ENCODE measurements around the gene DOK3.

Gene DOK3

GRCh38 chr5:177490311-177490991 lies 19.2 kb downstream of the DOK3 start:
- no peaks in the 10 kb centered on the region for H3K27me3 ChIP-seq (ENCODE audit: insufficient read depth, poor library complexity, severe bottlenecking)
- TF ChIP-seq CTCF (IDR thresholded peaks at IDR 0.05; ENCODE audit: insufficient read depth, low read length): no peak
- no peak for TF ChIP-seq REST (IDR thresholded peaks at IDR 0.05; ENCODE audit: insufficient replicate concordance, low read depth)
- TF ChIP-seq SPI1 (IDR thresholded peaks at IDR 0.05; ENCODE audit: borderline replicate concordance, low read depth): no peak
- no peak for TF ChIP-seq POLR2AphosphoS5 (IDR thresholded peaks at IDR 0.05; ENCODE audit: low read depth)
- TF ChIP-seq GABPA (IDR thresholded peaks at IDR 0.05; ENCODE audit: low read depth): no peak
- DNase-seq (ENCODE audit: low read depth in 1 of 2, low spot score in 1 of 2): no peak
- no peak overlapping the region for H3K4me3 ChIP-seq (replicated peaks; ENCODE audit: insufficient read depth, low read length)
- H3K27ac ChIP-seq (replicated peaks): no peak overlapping the region

GRCh38 chr5:177489119-177489716 lies 20.4 kb downstream of the DOK3 start:
- no peak overlapping the region for H3K4me3 ChIP-seq (replicated peaks; ENCODE audit: insufficient read depth, low read length)
- no peak overlapping the region for H3K27ac ChIP-seq (replicated peaks)
- TF ChIP-seq SPI1 (IDR thresholded peaks at IDR 0.05; ENCODE audit: borderline replicate concordance, low read depth) (no peak), CTCF (IDR thresholded peaks at IDR 0.05; ENCODE audit: insufficient read depth, low read length) (no peak), REST (IDR thresholded peaks at IDR 0.05; ENCODE audit: insufficient replicate concordance, low read depth) (no peak), POLR2AphosphoS5 (IDR thresholded peaks at IDR 0.05; ENCODE audit: low read depth) (no peak), GABPA (IDR thresholded peaks at IDR 0.05; ENCODE audit: low read depth) (no peak)
- no peaks in the 10 kb centered on the region for H3K27me3 ChIP-seq (ENCODE audit: insufficient read depth, poor library complexity, severe bottlenecking)
- no peak for DNase-seq (ENCODE audit: low read depth in 1 of 2, low spot score in 1 of 2)

GRCh38 chr5:177487975-177488374 lies 21.7 kb downstream of the DOK3 start:
- H3K4me3 ChIP-seq (replicated peaks; ENCODE audit: insufficient read depth, low read length): no peak overlapping the region
- TF ChIP-seq SPI1 (IDR thresholded peaks at IDR 0.05; ENCODE audit: borderline replicate concordance, low read depth) (no peak), CTCF (IDR thresholded peaks at IDR 0.05; ENCODE audit: insufficient read depth, low read length) (no peak), POLR2AphosphoS5 (IDR thresholded peaks at IDR 0.05; ENCODE audit: low read depth) (no peak), GABPA (IDR thresholded peaks at IDR 0.05; ENCODE audit: low read depth) (no peak), REST (IDR thresholded peaks at IDR 0.05; ENCODE audit: insufficient replicate concordance, low read depth) (no peak)
- no peaks in the 10 kb centered on the region for H3K27me3 ChIP-seq (ENCODE audit: insufficient read depth, poor library complexity, severe bottlenecking)
- no peak for DNase-seq (ENCODE audit: low read depth in 1 of 2, low spot score in 1 of 2)
- no peak overlapping the region for H3K27ac ChIP-seq (replicated peaks)
